ENCODE measurements around the gene BNIP3.

GRCh38 chr10:131954356-131954965, 27.3 kb downstream of the BNIP3 start:
- TF ChIP-seq, protein P1, sequence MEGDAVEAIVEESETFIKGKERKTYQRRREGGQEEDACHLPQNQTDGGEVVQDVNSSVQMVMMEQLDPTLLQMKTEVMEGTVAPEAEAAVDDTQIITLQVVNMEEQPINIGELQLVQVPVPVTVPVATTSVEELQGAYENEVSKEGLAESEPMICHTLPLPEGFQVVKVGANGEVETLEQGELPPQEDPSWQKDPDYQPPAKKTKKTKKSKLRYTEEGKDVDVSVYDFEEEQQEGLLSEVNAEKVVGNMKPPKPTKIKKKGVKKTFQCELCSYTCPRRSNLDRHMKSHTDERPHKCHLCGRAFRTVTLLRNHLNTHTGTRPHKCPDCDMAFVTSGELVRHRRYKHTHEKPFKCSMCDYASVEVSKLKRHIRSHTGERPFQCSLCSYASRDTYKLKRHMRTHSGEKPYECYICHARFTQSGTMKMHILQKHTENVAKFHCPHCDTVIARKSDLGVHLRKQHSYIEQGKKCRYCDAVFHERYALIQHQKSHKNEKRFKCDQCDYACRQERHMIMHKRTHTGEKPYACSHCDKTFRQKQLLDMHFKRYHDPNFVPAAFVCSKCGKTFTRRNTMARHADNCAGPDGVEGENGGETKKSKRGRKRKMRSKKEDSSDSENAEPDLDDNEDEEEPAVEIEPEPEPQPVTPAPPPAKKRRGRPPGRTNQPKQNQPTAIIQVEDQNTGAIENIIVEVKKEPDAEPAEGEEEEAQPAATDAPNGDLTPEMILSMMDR (IDR thresholded peaks at IDR 0.05; ENCODE audit: low read depth, low read length, poor library complexity, severe bottlenecking): no peak
- TF ChIP-seq EZH2phosphoT487 (IDR thresholded peaks at IDR 0.05; ENCODE audit: borderline replicate concordance, low read length): no peak

All from DOHH2 (cell line).